HEK293T (cell line): ENCODE measurements around the gene DDI2.

Experiments
- CTBP1 ChIP-seq: fragments of 450-650 bp; IDR thresholded peaks from 2 replicates; pipeline ENCODE4 v1.6.1; 2016; ENCODE audit warnings: borderline replicate concordance
- ELF4 ChIP-seq: fragments of 450-650 bp; IDR thresholded peaks from 2 replicates; pipeline ENCODE4 v1.6.1; 2017; ENCODE audit warnings: antibody characterized with exemption
- FOXA1 ChIP-seq: fragments of 450-650 bp; IDR thresholded peaks from 2 replicates; pipeline ENCODE4 v1.6.1; 2016; ENCODE audit warnings: mild to moderate bottlenecking
- FOXK2 ChIP-seq: fragments of 450-650 bp; IDR thresholded peaks from 2 replicates; pipeline ENCODE4 v1.6.1; 2016; ENCODE audit warnings: mild to moderate bottlenecking
- L3MBTL2 ChIP-seq: fragments of 450-650 bp; conservative IDR thresholded peaks from 2 replicates; pipeline ENCODE4 v1.6.1; 2016; ENCODE audit warnings: mild to moderate bottlenecking
- NFRKB ChIP-seq: fragments of 450-650 bp; IDR thresholded peaks from 2 replicates; pipeline ENCODE4 v1.6.1; 2016; ENCODE audit warnings: mild to moderate bottlenecking, moderate library complexity
- SP1 ChIP-seq: fragments of 450-650 bp; IDR thresholded peaks from 2 replicates; pipeline ENCODE4 v1.6.1; 2017
- SUZ12 ChIP-seq: fragments of 450-650 bp; IDR thresholded peaks from 2 replicates; pipeline ENCODE4 v1.6.1; 2016; ENCODE audit warnings: mild to moderate bottlenecking
- TARDBP ChIP-seq: fragments of 450-650 bp; IDR thresholded peaks from 2 replicates; pipeline ENCODE4 v1.6.1; 2016
- ZNF384 ChIP-seq: fragments of 450-650 bp; IDR thresholded peaks from 2 replicates; pipeline ENCODE4 v1.6.1; 2016

DNA sequence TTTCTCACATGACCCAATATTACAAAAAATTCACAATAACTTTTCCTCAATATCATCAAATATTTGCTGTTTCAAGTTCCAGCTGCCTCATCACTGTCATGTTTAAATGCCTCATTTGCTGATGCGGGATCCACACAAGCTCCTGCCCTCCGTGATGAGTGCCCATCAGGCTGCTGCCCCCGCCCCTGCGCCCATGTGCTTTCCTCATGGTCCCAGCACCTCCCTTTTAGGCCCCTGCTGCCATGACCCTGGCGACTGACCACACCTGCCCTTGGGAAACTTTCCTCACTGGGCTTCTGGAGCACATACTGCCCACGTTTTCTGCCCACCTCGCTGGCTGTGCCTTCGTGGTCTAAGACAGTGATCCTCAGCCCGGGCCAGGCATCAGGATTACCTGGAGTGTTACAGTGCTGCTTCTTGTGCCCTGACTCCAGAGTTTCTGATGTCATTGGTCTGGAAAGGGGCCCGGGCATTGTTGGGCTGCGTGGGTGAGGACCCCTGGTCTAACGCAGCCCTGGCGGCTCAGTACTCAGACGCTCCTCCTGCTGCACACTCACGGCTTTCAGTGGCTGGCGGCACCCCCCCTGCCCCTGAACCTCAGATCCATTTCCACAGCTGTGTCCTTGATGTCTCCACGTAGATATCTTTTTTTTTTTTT lies 87.4 kb downstream of the DDI2 start:
- TF ChIP-seq CTBP1 (no peak), SUZ12 (no peak), SP1 (no peak), FOXA1 (no peak), ZNF384 (no peak), FOXK2 (no peak), NFRKB (no peak), ELF4 (no peak), L3MBTL2 (no peak), TARDBP (no peak)
